Limb (tissue), 2 donors: ENCODE results near the gene LDOC1.
A peak's percentile ranks its signal among the peaks of the same experiment; 100 is the strongest.
"Not testable (repeated sequence)": the region's sequence is repeated elsewhere in the genome, so short reads cannot be mapped to it uniquely, and the experiment has no call there.

Experiments
- DNase-seq, 2 donors: peaks; one replicate each; pipeline ENCODE4 v3.0.0-alpha.2; 2016; ENCODE audit errors: extremely low spot score in 2 of 2

Gene LDOC1

DNA sequence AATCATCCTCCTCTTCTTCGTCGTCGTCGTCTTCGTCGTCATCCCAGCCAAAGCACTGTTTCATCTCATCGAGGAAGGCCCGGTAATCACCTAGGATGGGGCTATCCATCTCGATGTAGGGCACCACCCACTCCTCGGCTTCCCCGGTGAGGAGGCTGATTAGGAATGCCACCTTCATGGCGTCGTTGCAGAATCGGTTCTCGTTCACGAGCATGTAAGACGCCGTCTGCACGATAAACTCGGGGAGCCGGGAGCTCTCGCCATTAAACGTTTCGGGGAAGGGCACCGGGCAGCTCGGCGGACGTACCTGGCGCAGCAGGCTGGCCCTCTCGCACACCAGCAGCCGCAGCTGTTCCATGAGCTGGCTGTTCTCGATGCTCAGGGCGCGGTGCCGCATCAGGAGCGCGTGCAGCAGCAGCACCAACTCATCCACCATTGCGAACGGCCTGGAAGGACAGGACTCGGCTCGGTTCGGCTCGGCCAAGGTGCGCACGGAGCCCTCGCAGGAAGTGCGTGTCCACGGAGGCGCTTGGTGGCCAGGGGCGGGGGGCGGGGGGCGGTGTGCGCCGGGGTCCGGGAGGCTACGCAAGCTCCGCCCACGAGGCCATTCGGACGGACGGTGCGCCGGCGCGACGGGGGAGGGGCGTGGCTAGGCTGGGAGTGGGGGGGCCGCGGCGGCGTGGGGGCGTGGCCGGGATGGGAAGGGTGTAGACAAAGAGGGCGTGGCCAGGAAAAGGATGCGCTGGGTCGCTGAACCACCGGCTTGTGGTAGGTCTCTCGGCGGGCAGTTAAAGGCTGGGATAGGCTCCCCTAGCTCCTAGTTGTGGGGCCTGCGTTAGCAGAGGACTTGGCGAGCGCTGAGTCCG is at the start of gene LDOC1:
LDOC1 (minus strand) TSS at position 544 of the 866 bp plus-strand sequence; CDS start at position 436, 108 bp downstream.
- DNase-seq = peak; percentile 64 to 91

- no peak for DNase-seq
Measured at GRCh38 chrX:141221611-141222010, 44.7 kb upstream of the LDOC1 start.

- no peak for DNase-seq
Measured at GRCh38 chrX:141220342-141221008, 43.5 kb upstream of the LDOC1 start.

DNA sequence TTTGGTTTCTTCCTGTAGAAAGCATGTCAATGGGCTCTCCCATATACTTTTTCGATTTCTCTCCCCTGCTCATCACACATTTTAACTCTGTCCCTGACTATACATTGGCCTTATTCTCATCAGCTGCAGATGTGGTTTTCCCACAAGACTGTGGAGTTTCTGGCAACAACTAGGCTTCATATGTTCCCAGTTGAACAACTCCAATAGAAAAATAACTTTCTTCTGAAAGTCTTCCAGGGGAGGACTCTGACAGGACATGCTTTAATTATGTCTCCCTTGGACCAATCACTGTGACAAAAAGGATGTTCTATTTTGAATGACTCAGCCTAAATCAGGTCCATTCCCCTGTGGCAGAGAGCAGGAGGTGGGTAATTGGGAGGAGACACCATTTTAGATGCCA is 37.3 kb upstream of the LDOC1 start:
- DNase-seq = no peak

- no peak for DNase-seq
Measured at GRCh38 chrX:141201962-141202361, 25.0 kb upstream of the LDOC1 start.

DNA sequence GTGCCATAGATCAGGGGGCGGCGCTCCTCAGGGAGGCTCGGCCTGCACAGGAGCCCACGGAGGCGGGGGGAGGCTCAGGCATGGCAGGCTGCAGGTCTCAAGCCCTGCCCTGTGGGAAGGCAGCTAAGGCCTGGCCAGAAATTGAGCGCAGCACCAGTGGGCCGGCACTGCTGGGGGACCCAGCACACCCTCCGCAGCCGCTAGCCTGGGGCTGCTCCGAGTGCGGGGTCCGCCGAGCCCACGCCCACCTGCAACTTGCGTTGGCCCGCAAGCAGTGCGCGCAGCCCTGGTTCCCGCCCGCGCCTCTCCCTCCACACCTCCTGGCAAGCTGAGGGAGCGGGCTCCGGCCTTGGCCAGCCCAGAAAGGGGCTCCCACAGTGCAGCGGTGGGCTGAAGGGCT is 11.6 kb upstream of the LDOC1 start:
- DNase-seq = not testable (repeated sequence)

DNA sequence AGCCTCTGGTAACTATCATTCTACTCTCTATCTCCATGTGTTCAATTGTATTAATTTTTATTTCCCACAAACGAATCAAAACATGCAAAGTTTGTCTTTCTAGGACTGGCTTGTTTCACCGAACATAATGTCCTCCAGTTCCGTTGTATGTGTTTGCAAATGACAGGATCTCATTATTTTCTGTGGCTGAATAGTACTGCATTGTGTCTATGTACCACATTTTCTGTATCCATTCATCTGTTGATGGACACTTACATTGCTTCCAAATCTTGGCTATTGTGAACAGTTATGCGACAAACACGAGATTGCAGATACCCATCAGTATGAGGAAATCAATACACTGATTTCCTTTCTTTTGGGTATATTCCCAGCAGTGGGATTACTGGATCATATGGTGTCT is 8.4 kb upstream of the LDOC1 start:
- no peak for DNase-seq

DNA sequence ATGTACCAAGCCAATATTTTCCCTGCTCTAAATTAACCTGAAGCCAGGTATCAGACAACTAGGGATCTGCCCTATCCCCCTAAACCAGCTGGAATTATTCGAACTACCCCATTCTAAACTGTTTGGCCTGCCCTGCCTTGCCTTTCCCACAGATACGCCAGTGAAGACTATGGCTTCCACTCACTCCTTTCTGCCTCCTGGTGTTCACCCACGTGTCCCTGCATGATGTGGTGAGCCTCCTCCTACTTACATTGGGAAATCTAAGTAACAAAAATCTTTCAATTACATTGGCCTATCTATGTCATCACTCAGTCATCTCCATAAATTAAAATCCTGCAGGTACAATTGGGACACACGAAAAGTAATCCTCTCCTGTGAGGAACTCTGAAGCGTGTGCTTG is 6.1 kb upstream of the LDOC1 start:
- no peak for DNase-seq

DNA sequence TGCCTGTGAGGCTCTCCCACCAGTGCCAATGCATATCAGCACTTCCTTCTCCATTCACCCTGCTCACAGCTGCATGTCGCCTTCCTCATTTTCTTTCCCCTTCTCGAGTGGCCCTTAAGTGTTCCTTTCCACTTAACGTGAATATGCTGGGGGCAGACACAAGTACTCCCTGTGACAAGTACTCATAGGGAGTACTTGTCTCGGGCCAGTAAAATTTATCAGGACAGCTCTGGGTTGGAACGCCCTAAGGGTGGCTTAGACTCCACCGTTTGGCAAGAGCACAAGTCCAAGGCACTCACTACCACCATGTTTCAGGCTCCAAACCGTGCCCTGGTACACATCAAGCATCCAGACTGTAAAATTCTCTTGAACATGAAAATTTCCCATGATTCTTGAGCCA is 3.9 kb upstream of the LDOC1 start:
- DNase-seq = no peak

- DNase-seq = no peak
Measured at GRCh38 chrX:141175786-141176185, 1.1 kb downstream of the LDOC1 start.

DNA sequence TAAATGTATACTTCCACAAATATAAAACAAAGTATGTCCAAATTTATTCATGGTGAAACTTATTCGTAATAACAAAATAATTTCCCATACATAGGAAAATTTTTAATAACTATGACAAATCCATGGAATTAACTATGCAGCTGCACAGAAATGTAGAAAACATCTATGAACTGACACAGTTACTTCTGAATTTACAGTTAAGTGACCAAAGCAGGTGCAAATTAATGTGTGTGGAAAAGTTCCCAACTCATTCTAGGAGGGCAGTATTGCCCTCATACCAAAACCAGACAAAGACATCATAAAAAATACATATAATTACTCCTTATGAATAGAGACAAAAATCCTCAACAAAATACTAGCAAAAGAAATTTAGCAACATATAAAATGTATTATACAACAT is 12.5 kb downstream of the LDOC1 start:
- DNase-seq = no peak

DNA sequence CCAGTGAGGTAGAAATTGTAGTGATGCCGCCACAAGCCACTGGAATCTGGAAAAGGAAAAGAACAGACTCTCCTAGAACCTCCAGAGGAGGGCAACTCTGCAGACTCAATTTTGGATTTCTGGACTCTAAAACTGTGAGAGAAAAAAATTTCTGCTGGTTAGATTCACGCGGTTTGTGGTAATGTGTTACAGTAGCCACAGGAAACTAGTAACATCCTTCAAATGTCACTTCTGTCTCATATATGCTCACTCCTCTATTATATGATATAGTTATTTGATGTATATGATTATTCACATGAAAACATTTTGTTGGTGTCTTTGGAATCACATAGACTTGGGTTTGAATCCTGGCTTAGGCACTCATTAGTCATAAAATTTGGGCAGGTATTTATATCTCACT is 18.8 kb downstream of the LDOC1 start:
- no peak for DNase-seq

- not testable (repeated sequence) for DNase-seq
Measured at GRCh38 chrX:141155231-141155630, 21.7 kb downstream of the LDOC1 start.

DNA sequence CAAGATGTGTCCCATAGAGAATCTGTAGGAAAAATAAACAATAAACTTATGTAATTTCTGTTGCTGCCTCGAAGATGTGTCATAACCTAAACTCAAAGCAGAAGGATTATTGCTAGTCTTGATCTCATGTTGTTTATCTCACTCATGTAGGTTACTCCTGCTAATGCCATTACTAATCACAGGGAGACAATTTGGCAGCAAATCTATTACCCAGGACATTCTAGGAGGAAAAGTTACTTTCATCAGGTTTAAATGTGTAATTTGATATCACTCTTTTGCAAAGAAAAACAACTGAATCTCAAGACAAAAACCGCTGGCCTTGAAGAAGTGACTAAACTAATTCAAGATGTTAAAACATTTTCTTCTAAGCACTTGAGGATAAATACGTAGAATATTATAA is 34.0 kb downstream of the LDOC1 start:
- DNase-seq = no peak

GRCh38 chrX:141133272-141133671 is 43.7 kb downstream of the LDOC1 start:
- DNase-seq = no peak

GRCh38 chrX:141127146-141127545 is 49.8 kb downstream of the LDOC1 start:
- no peak for DNase-seq
